Upper lobe of left lung (tissue), 4 donors: ENCODE data around the gene SLC35B4.

Source experiments
- EP300 ChIP-seq, 4 donors: sonication (generic); formaldehyde crosslinking; IDR thresholded peaks; one replicate each; pipeline ENCODE4 v1.5.1; 2017; ENCODE audit warnings: antibody characterized with exemption in 4 of 4, control low read depth in 2 of 4
- POLR2A ChIP-seq, 4 donors: fragments of 450-650 bp; IDR thresholded peaks; one replicate each; pipeline ENCODE4 v1.5.1; 2016 to 2017; ENCODE audit warnings: antibody characterized with exemption in 4 of 4, mild to moderate bottlenecking in 2 of 4
- POLR2AphosphoS5 ChIP-seq, 2 donors: sonication (generic); formaldehyde crosslinking; IDR thresholded peaks; one replicate each; pipeline ENCODE4 v1.5.1; 2017; ENCODE audit warnings: antibody characterized with exemption in 2 of 2
- TF ChIP-seq, protein P1 (sequence below), 6 experiments: fragments of 450-650 bp in 4 of 6; fragments of 200-600 bp in 2 of 6; sonication (generic) in 2 of 6; IDR thresholded peaks; one replicate each; pipeline ENCODE4 v1.5.1; 2016 to 2019; ENCODE audit warnings: antibody characterized with exemption in 6 of 6

DNA sequence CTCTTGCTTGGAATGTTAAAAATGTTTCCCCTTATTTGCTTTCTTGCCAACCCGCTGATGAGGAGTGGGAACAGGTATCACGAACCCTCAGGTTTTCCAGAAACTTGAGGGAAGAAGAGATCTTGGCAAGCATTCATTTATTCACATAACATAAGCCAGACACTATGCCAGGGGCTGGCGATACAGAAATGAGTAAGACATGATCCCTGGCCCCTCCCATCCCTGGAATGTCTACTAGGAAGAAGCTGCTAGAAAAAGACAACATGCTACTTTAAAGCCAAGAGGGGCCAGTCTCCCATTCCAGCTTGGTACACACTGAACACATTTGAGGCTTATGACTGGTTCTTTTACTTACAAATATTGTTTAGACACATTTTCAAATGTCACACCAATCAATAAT lies 26.4 kb downstream of the SLC35B4 start:
- TF ChIP-seq POLR2AphosphoS5 (IDR thresholded peaks at IDR 0.05) (no peak), EP300 (IDR thresholded peaks at IDR 0.05) (no peak), POLR2A (IDR thresholded peaks at IDR 0.05) (no peak)
- TF ChIP-seq, protein P1, sequence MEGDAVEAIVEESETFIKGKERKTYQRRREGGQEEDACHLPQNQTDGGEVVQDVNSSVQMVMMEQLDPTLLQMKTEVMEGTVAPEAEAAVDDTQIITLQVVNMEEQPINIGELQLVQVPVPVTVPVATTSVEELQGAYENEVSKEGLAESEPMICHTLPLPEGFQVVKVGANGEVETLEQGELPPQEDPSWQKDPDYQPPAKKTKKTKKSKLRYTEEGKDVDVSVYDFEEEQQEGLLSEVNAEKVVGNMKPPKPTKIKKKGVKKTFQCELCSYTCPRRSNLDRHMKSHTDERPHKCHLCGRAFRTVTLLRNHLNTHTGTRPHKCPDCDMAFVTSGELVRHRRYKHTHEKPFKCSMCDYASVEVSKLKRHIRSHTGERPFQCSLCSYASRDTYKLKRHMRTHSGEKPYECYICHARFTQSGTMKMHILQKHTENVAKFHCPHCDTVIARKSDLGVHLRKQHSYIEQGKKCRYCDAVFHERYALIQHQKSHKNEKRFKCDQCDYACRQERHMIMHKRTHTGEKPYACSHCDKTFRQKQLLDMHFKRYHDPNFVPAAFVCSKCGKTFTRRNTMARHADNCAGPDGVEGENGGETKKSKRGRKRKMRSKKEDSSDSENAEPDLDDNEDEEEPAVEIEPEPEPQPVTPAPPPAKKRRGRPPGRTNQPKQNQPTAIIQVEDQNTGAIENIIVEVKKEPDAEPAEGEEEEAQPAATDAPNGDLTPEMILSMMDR (IDR thresholded peaks at IDR 0.05) = no peak
